Measurements from ENCODE around the gene ADGRF3.
"Not testable (repeated sequence)": the region's sequence is repeated elsewhere in the genome, so short reads cannot be mapped to it uniquely, and the experiment has no call there.

The ADGRF3 gene

DNA sequence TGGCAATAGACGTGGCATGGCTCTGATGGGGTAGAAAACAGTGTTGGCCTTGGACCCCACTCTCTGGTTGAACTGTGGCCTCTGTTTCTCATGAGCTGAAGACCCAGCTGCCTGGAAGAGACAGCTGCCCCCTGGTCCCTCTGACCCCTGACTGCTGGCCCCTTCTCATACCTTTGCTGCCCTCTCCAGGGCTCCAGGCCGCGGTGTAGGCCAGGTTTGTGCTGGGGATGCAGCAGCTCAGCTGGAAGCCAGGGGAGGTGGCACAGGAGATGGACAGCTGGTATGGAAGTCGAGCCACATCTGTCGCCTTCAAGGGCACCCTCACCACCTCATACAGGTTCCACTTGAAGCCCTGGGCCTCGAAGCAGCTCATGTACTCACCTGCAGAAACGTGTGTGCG, 32.3 kb downstream of the ADGRF3 start:
- no peak for DNase-seq

- DNase-seq, result no peak
These were observed 33.1 kb downstream of the ADGRF3 start for GRCh38 chr2:26313446-26313845.

GRCh38 chr2:26312471-26312870, 34.1 kb downstream of the ADGRF3 start:
- no peak for DNase-seq

GRCh38 chr2:26309921-26310320, 36.7 kb downstream of the ADGRF3 start:
- DNase-seq, result no peak

DNA sequence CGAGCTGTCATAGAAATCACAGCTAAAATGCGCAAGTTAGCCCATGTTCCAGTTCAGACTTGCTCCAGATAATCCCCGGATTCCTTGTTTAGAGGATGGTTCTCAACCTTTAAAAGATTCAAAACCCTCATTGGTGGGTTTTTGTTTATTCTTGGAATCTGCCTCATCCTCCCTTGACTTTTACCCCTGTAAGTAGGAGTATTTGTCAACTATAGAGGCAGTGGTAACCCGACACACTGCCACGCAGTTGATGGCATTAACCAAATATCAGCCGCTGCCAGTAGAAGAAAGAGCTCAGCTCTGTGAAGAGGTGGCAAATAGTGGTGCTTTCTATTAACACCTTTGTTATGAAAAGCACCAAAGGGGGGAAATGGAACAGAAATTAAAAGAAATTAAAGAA, 41.0 kb downstream of the ADGRF3 start:
- DNase-seq, result no peak

- DNase-seq, result not testable (repeated sequence)
These were observed 41.5 kb downstream of the ADGRF3 start for GRCh38 chr2:26305094-26305493.

GRCh38 chr2:26302846-26303245, 43.7 kb downstream of the ADGRF3 start:
- no peak for DNase-seq

DNA sequence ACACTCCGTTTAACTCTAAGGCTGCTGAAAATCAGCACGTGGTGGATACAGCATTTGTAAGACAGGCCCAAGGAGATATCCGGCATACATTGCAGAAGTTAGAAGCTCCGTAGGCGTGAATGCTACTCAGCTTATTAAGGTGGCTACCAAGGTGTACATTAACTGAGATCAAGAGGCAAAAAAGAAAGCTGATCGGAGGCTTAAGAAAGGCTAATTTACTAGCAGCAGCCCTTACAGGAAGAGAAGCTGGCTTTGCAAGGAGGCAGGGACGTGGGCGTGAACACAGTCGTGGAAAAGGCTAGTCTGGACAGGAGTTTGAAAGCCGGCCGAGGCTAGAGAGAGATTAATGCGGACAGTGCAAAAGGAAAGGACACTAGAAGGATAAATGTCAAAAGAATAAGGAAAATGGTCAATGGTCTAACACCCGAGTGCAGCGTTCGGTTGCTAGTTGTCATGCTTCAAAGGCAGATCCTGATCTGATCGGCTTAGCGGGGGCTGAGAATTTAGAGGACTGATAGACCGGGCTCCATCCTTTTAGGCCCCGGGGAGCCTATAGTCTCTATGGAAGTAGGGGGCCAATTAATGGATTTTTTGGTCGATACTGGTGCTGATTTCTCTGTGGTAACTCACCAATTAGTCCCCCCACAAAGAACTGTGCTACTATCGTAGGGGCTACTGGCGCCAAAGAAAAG, 46.2 kb downstream of the ADGRF3 start:
- DNase-seq, result no peak

DNA sequence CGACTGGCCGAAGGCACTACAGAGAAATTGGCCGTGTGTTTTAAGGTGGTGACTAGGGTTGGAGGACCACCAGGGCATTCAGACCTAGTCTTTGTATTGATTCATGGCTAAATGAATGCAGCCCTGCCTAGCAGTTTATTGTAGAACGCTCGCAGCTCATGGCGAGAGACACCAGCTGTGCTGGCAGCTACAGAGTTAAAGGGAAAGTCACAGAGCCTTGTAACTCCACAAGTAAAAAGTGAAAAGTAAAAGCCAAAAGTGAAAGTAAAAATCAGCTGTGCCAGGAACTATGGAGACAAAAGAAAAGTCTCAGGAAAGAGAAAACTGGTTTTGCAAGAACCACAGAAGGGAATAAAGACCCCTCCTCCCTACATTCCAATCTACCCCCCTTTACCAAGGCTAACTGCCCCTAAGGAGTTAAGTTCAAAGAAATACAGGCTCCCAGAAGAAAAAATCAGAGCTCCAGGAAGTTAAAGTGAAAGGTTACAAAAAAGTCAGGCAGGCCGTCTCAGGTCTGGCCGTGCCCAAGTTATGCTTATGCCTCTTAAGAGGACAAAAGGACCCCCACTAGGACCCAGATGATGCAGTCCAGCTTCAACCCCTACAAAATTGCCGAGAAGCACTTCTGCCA, 47.0 kb downstream of the ADGRF3 start:
- no peak for DNase-seq

- no peak for DNase-seq
These were observed 47.8 kb downstream of the ADGRF3 start for GRCh38 chr2:26298638-26299393.

DNA sequence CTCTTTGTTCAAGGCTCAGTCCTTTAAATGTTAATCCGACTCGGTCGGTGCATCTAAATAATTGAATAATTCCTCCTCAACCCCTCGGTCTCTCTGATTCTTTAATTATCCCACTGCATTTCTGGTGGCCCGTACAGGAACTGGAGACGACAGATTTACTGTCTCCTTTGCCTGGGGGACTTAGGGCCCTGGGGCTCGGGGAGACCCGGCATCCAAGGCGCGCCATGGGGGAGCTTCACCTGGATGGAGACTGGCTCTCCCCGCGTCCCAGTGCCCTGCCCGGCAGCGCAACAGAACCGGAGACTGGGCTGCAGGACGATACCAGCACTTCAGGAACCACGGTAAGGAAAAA, 48.3 kb downstream of the ADGRF3 start:
- DNase-seq, result no peak

DNA sequence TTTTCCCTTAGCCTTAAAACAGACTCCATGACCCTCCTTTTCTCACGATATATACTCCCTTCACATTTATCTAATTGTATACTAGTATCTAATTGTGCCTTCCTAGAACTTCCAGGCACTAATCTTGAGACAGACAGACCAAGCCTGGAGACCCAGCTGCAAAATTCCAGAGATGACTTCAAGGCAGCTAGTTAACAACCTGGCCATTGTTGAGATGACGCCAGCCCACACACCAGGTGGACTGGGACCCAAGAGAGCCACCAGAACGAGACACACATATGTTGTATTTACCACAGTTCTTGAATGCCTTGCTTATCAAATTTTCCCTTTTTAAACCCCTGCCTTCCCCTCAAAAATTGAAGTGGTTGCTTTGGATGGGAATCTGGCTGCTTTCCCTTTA, 49.5 kb downstream of the ADGRF3 start:
- DNase-seq, result no peak

GRCh38 chr2:26295511-26295910, 51.1 kb downstream of the ADGRF3 start:
- no peak for DNase-seq

DNA sequence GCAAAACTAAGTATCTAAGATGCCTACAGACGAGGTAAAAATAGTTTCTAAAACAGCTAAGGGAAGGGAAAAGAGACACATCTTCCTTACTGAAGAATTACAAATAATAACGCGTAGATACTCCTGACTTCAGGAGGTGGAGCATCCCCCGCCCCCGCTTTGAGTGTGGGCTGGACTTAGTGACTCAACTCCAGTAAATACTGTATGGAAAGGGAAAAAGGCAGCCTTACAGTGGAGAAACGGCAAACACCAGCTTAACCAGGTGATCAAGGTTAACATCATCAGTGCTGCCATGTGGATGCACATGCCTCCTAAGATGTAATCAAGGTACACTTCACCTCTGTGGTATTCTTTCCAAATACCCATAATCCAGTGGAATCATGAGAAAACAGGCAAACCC, 53.9 kb downstream of the ADGRF3 start:
- DNase-seq, result no peak

- DNase-seq, result no peak
These were observed 56.6 kb downstream of the ADGRF3 start for GRCh38 chr2:26290001-26290400.

- DNase-seq, result no peak
These were observed 60.7 kb downstream of the ADGRF3 start for GRCh38 chr2:26285931-26286330.

GRCh38 chr2:26284132-26284531, 62.5 kb downstream of the ADGRF3 start:
- no peak for DNase-seq

GRCh38 chr2:26283606-26284005, 63.0 kb downstream of the ADGRF3 start:
- no peak for DNase-seq

DNA sequence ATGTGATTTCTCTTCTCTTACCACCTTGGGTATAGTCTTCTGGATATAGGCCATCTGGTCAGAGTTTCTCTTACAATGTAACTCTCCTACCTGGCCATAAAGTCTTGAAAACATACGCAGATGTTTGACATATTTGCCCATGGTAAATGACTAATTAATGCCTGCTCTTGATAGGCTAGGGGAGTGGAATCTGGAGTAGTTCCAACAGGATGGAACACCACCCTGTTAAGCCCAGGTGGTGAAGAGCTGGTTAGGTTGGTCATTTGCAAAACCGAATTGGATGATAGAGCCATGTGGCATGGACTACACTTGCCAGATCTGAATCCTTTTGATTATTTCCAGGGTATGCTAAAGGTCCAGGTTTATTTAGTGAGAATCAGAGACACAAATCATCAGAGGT, 65.4 kb downstream of the ADGRF3 start:
- no peak for DNase-seq

DNA sequence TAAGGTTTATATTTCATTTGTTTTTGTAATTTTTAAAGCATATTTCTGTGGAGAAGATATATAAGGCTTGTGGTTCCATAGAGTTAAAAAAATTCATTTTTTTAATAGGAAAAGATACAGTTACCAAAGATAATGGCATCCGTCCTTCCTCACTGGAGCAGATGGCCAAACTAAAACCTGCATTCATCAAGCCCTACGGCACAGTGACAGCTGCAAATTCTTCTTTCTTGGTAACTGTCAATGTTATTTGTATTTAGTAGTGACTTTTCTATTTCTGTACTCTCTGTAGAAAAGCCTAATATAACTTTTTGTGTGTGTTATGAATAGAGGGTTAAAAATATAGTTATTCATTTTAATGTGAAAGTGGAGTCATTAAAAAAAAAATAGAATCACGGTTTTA, 66.7 kb downstream of the ADGRF3 start:
- DNase-seq, result no peak

GRCh38 chr2:26276484-26277227, 69.9 kb downstream of the ADGRF3 start:
- DNase-seq, result no peak

DNA sequence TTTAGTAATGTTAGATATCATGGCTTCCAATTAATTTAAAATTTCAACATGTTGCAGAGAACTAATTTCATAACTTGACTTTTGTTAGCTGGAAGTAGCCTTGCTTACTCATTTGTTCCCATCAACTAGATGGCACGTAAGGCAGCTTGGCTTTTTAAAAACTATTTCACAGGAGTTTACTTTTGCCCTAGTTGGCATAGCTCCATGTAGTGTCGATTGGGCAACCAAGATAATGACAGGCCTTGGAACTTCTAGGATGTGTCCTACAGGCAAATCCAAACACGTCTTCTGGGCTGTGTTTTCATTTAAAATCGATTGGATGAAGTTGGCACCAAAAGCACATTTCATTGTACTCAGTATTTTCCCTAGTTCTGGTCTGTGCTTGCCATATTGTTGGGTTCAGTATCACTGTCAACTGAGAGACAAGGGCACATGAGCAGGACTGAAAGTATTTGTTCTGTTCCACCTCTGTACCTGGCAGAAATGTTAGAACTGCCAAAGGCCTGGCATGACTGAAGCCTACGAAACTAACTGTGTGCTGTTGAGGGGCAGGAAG, 72.5 kb downstream of the ADGRF3 start:
- DNase-seq, result no peak

DNA sequence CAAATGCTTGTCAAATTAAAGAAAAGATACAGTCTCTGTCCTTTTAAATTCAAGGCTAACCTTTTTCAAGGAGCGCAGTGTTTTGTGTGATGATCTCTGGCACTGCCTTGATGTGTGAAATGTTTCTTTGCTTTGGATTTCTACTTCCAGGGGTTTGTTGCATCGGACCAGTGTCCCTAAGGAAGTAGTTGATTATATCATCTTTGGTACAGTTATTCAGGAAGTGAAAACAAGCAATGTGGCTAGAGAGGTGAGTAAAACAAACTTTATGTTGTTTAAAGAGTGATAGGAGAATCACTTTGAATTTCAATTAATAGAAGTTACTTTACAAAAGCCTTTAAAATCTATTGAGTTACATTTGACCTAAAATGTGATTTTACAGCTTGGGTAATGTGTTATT, 73.1 kb downstream of the ADGRF3 start:
- DNase-seq, result no peak

Measured in NCI-H1694 treated with DMSO at 0.1 percent for 48 hours (cell line).